OCI-LY3 (cell line): ENCODE measurements around the gene ITSN1.

Source experiments
- H2AFZ ChIP-seq: fragments of 200-600, 300-600 bp; shearing (Covaris generic); 2 replicates; pipeline ENCODE4 v1.6.0; 2014; ENCODE audit warnings: antibody characterized with exemption, low read depth, low read length
- H3K27ac ChIP-seq: fragments of 200-600, 300-600 bp; sonication (generic); 2 replicates; pipeline ENCODE4 v1.5.1; 2014; ENCODE audit warnings: mild to moderate bottlenecking, low read length, moderate library complexity, mixed read lengths
- H3K27me3 ChIP-seq: fragments of 200-600, 300-600 bp; sonication (generic); 2 replicates; pipeline ENCODE4 v1.6.1; 2014; ENCODE audit warnings: low read depth, low read length, mixed read lengths
- H3K36me3 ChIP-seq: fragments of 200-600, 300-600 bp; sonication (generic); replicated peaks from 2 replicates; pipeline ENCODE3; 2014; ENCODE audit warnings: low read depth, low read length, mixed read lengths
- H3K4me1 ChIP-seq: fragments of 300-600, 200-600 bp; sonication (generic); 2 replicates; pipeline ENCODE4 v1.6.1; 2014; ENCODE audit warnings: low read length, mixed read lengths
- H3K4me2 ChIP-seq: fragments of 200-600, 300-600 bp; sonication (generic); 2 replicates; pipeline ENCODE4 v1.6.1; 2014; ENCODE audit warnings: low read length, mixed read lengths
- H3K4me3 ChIP-seq: fragments of 300-600, 200-600 bp; sonication (generic); 2 replicates; pipeline ENCODE4 v1.5.1; 2014; ENCODE audit warnings: antibody characterized with exemption, mild to moderate bottlenecking, low read length, moderate library complexity
- H3K79me2 ChIP-seq: fragments of 300-600, 200-600 bp; shearing (Covaris generic); 2 replicates; pipeline ENCODE4 v1.6.1; 2014; ENCODE audit warnings: mild to moderate bottlenecking, low read length, mixed read lengths
- H3K9ac ChIP-seq: fragments of 300-600, 200-600 bp; shearing (Covaris generic); 2 replicates; pipeline ENCODE4 v1.6.0; 2014; ENCODE audit warnings: mild to moderate bottlenecking, low read length, moderate library complexity
- H3K9me3 ChIP-seq: fragments of 200-600, 300-600 bp; shearing (Covaris generic); 2 replicates; pipeline ENCODE4 v1.6.1; 2014; ENCODE audit warnings: low read length, mixed read lengths; ENCODE audit not compliant: insufficient read depth
- H4K20me1 ChIP-seq: fragments of 200-600, 300-600 bp; sonication (generic); 2 replicates; pipeline ENCODE4 v1.6.1; 2016; ENCODE audit warnings: low read length, mixed read lengths; ENCODE audit not compliant: insufficient read depth
- EZH2phosphoT487 ChIP-seq: fragments of 200-600 bp; shearing (Covaris generic); IDR thresholded peaks from 2 replicates; pipeline ENCODE4 v1.6.1; 2018; ENCODE audit warnings: antibody characterized with exemption, mixed run types, low read depth
- TF ChIP-seq, protein P1 (sequence below): fragments of 200-600, 300-600 bp; sonication (generic); IDR thresholded peaks from 2 replicates; pipeline ENCODE4 v1.5.1; 2014; ENCODE audit warnings: antibody characterized with exemption, low read length, low read depth

Gene ITSN1

GRCh38 chr21:33947451-33948095, 305.3 kb downstream of the ITSN1 start:
- Histone ChIP-seq H3K9ac (peak overlapping the region; percentile 14; the same call in 1 of the 2 replicates), H3K4me2 (peak overlapping the region; percentile 82), H4K20me1 (no peaks in the 10 kb centered on the region), H3K79me2 (no peaks in the 10 kb centered on the region), H3K36me3 (no peaks in the 10 kb centered on the region), H3K27me3 (no peaks in the 10 kb centered on the region), H2AFZ (peak overlapping the region; percentile 99; the same call in 1 of the 2 replicates), H3K27ac (peak overlapping the region; percentile 73), H3K4me3 (peak overlapping the region; percentile 58), H3K9me3 (peaks cover 3% of the 10 kb centered on the region; the same call in 1 of the 2 replicates), H3K4me1 (peaks cover 50% of the 10 kb centered on the region)
- TF ChIP-seq EZH2phosphoT487: no peak
- TF ChIP-seq, protein P1, sequence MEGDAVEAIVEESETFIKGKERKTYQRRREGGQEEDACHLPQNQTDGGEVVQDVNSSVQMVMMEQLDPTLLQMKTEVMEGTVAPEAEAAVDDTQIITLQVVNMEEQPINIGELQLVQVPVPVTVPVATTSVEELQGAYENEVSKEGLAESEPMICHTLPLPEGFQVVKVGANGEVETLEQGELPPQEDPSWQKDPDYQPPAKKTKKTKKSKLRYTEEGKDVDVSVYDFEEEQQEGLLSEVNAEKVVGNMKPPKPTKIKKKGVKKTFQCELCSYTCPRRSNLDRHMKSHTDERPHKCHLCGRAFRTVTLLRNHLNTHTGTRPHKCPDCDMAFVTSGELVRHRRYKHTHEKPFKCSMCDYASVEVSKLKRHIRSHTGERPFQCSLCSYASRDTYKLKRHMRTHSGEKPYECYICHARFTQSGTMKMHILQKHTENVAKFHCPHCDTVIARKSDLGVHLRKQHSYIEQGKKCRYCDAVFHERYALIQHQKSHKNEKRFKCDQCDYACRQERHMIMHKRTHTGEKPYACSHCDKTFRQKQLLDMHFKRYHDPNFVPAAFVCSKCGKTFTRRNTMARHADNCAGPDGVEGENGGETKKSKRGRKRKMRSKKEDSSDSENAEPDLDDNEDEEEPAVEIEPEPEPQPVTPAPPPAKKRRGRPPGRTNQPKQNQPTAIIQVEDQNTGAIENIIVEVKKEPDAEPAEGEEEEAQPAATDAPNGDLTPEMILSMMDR: no peak

- peak overlapping the region; percentile 99 for H2AFZ ChIP-seq
- H3K4me2 ChIP-seq: peak overlapping the region; percentile 82
- no peaks in the 10 kb centered on the region for H3K79me2 ChIP-seq
- H3K9ac ChIP-seq: peak overlapping the region; percentile 61; the same call in 1 of the 2 replicates
- no peaks in the 10 kb centered on the region for H4K20me1 ChIP-seq
- peaks cover 3% of the 10 kb centered on the region; the same call in 1 of the 2 replicates for H3K9me3 ChIP-seq
- H3K4me3 ChIP-seq: peak overlapping the region; percentile 58
- TF ChIP-seq, protein P1: no peak
- TF ChIP-seq EZH2phosphoT487: no peak
- H3K27ac ChIP-seq: peak overlapping the region; percentile 73
- no peaks in the 10 kb centered on the region for H3K27me3 ChIP-seq
- H3K36me3 ChIP-seq: no peaks in the 10 kb centered on the region
- peaks cover 51% of the 10 kb centered on the region for H3K4me1 ChIP-seq
Measured at GRCh38 chr21:33948096-33948950, 306.0 kb downstream of the ITSN1 start.

GRCh38 chr21:33948951-33949444, 306.7 kb downstream of the ITSN1 start:
- peak overlapping the region; percentile 82 for H3K4me2 ChIP-seq
- no peak for TF ChIP-seq EZH2phosphoT487
- H3K4me3 ChIP-seq: peak overlapping the region; percentile 58
- H3K36me3 ChIP-seq: no peaks in the 10 kb centered on the region
- peak overlapping the region; percentile 99 for H2AFZ ChIP-seq
- peak overlapping the region; percentile 61; the same call in 1 of the 2 replicates for H3K9ac ChIP-seq
- no peaks in the 10 kb centered on the region for H4K20me1 ChIP-seq
- no peaks in the 10 kb centered on the region for H3K79me2 ChIP-seq
- H3K9me3 ChIP-seq: peaks cover 3% of the 10 kb centered on the region; the same call in 1 of the 2 replicates
- H3K4me1 ChIP-seq: peaks cover 51% of the 10 kb centered on the region
- no peaks in the 10 kb centered on the region for H3K27me3 ChIP-seq
- peak overlapping the region; percentile 73 for H3K27ac ChIP-seq
